GM23338 (cell line): ENCODE measurements around the gene SEPTIN11. TPM values are rescaled to one million over a fixed set of nuclear protein-coding genes. Genes with fewer than 3 reads are reported as not detected.

ENCODE experiments used
- ATAC-seq: fragments of 200-7000 bp; cut with Tn5 transposase; 3 replicates; pipeline ENCODE4 v1.9.1; 2020
- DNase-seq: peaks from one replicate; pipeline ENCODE4 v3.0.0-alpha.2; 2015; ENCODE audit warnings: low spot score
- H2AFZ ChIP-seq: fragments of 200-600 bp; sonication (generic); 2 replicates; pipeline ENCODE4 v1.8.0; 2016; ENCODE audit warnings: antibody characterized with exemption, mild to moderate bottlenecking, moderate library complexity
- H3F3A ChIP-seq: fragments of 200-600 bp; sonication (generic); replicated peaks from 2 replicates; pipeline ENCODE4 v1.8.0; 2017; ENCODE audit warnings: antibody characterized with exemption, mixed run types, low read depth
- H3K27ac ChIP-seq: fragments of 200-600 bp; sonication (generic); 2 replicates; pipeline ENCODE4 v1.6.1; 2016; ENCODE audit warnings: low read depth
- H3K27me3 ChIP-seq: fragments of 200-600 bp; sonication (generic); 2 replicates; pipeline ENCODE4 v1.8.0; 2016; ENCODE audit warnings: mild to moderate bottlenecking, mixed run types, moderate library complexity; ENCODE audit not compliant: insufficient read depth
- H3K36me3 ChIP-seq: fragments of 200-600 bp; sonication (generic); 2 replicates; pipeline ENCODE4 v1.8.0; 2016; ENCODE audit warnings: mild to moderate bottlenecking; ENCODE audit not compliant: insufficient read depth
- H3K4me1 ChIP-seq: fragments of 200-600 bp; sonication (generic); 2 replicates; pipeline ENCODE4 v1.8.0; 2016; ENCODE audit warnings: mild to moderate bottlenecking, moderate library complexity; ENCODE audit not compliant: insufficient read depth
- H3K4me2 ChIP-seq: fragments of 200-600 bp; sonication (generic); 2 replicates; pipeline ENCODE4 v1.7.1; 2017; ENCODE audit warnings: mixed run types
- H3K4me3 ChIP-seq: fragments of 200-600 bp; sonication (generic); 2 replicates; pipeline ENCODE4 v1.6.1; 2016; ENCODE audit warnings: mixed run types
- H3K79me2 ChIP-seq: fragments of 200-600 bp; sonication (generic); replicated peaks from 2 replicates; pipeline ENCODE4 v1.8.0; 2017; ENCODE audit warnings: mild to moderate bottlenecking; ENCODE audit not compliant: insufficient read depth
- H3K9me2 ChIP-seq: fragments of 200-600 bp; sonication (generic); 2 replicates; pipeline ENCODE4 v1.8.0; 2017; ENCODE audit not compliant: insufficient read depth
- H4K20me1 ChIP-seq: fragments of 200-600 bp; sonication (generic); replicated peaks from 2 replicates; pipeline ENCODE4 v1.8.0; 2017; ENCODE audit warnings: mild to moderate bottlenecking; ENCODE audit not compliant: insufficient read depth
- H3K27ac Mint-ChIP-seq: 2 replicates; pipeline ENCODE4 v1.8.0; 2020; ENCODE audit warnings: inconsistent platforms, mild to moderate bottlenecking, moderate library complexity, mixed read lengths
- H3K27me3 Mint-ChIP-seq: 3 replicates; pipeline ENCODE4 v1.8.0; 2022; ENCODE audit warnings: low read depth, mild to moderate bottlenecking, moderate library complexity, mixed read lengths, inconsistent platforms; ENCODE audit not compliant: insufficient read depth, poor library complexity
- H3K36me3 Mint-ChIP-seq: 3 replicates; pipeline ENCODE4 v1.8.0; 2021; ENCODE audit warnings: low read depth, mild to moderate bottlenecking, inconsistent platforms, moderate library complexity, mixed read lengths
- H3K4me1 Mint-ChIP-seq: 3 replicates; pipeline ENCODE4 v1.8.0; 2020; ENCODE audit warnings: mild to moderate bottlenecking, inconsistent platforms, mixed read lengths
- H3K4me3 Mint-ChIP-seq: 3 replicates; pipeline ENCODE4 v1.8.0; 2021; ENCODE audit warnings: moderate library complexity, mild to moderate bottlenecking, inconsistent platforms, mixed read lengths
- H3K9me3 Mint-ChIP-seq: 3 replicates; pipeline ENCODE4 v1.8.0; 2020; ENCODE audit warnings: moderate library complexity, mild to moderate bottlenecking, inconsistent platforms, mixed read lengths
- CTCF ChIP-seq, 2 experiments: fragments of 200-600 bp in 1 of 2; sonication (generic) in 1 of 2; conservative IDR thresholded peaks; 2 replicates each; pipeline versions ENCODE4 v1.5.1 to v1.6.1; 2016 to 2017; ENCODE audit warnings: antibody characterized with exemption in 2 of 2, low read depth in 2 of 2, mild to moderate bottlenecking in 2 of 2, moderate library complexity in 1 of 2
- EZH2 ChIP-seq: fragments of 200-600 bp; sonication (generic); IDR thresholded peaks from one replicate; pipeline ENCODE4 v1.8.0; 2017; ENCODE audit warnings: antibody characterized with exemption, mild to moderate bottlenecking, low read depth; ENCODE audit not compliant: unreplicated experiment
- JUNB ChIP-seq: IDR thresholded peaks from one replicate; pipeline ENCODE4 v1.6.1; 2016; ENCODE audit warnings: antibody characterized with exemption; ENCODE audit not compliant: unreplicated experiment
- NANOG ChIP-seq: IDR thresholded peaks from 2 replicates; pipeline ENCODE4 v1.6.1; 2016; ENCODE audit warnings: antibody characterized with exemption, borderline replicate concordance
- POLR2AphosphoS5 ChIP-seq: IDR thresholded peaks from 2 replicates; pipeline ENCODE4 v1.6.1; 2016; ENCODE audit warnings: antibody characterized with exemption, low read depth
- ZNF331 ChIP-seq: fragments of 250-450 bp; sonication (Bioruptor Pico); IDR thresholded peaks from 2 replicates; pipeline ENCODE4 v1.5.0; 2020; ENCODE audit warnings: low read depth, mild to moderate bottlenecking, moderate library complexity
- ZNF462 ChIP-seq: fragments of 250-450 bp; sonication (Bioruptor Pico); IDR thresholded peaks from 2 replicates; pipeline ENCODE4 v1.5.0; 2020; ENCODE audit warnings: mild to moderate bottlenecking, moderate library complexity
- polyA plus RNA-seq: library from polyadenylated mRNA; unstranded; fragments of >200 nt; fragmentation: Nextera tagmentation; extraction: Ambion mirVana; gene quantifications from 2 replicates; pipeline ENCODE4 v1.2.1, GENCODE V29; 2016
- total RNA-seq: library from RNA; depleted of rRNA; stranded (reverse); fragments of >200 nt; shearing (Covaris generic); gene quantifications from 2 replicates; pipeline ENCODE4 v1.2.3, GENCODE V29; 2014

Gene SEPTIN11
- total and polyA plus RNA-seq, 2 experiments from 2014 or later: 80.0 to 81.6 TPM

DNA sequence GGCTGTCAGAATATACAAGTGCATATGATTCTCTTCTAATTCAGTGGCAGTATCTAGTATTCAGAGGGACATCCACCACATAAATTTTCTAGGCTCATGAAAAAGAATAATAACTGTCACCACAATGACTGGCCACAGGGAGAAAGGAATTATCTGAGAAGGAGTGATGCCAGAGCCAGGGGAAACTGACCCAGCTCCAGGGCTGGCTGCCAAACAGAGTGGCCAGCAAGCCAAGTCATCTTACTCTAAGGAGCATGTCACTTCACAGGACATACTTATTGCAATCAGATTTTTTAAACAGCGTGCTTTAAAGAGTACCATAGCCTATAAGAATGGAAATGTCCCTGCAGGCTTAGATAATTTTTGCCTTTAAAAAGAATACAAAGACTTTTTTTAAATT, 5.8 kb upstream of the SEPTIN11 start (continued):
- TF ChIP-seq CTCF (conservative IDR thresholded peaks at IDR 0.05; ENCODE audit: low read depth in 2 of 2): no peak

DNA sequence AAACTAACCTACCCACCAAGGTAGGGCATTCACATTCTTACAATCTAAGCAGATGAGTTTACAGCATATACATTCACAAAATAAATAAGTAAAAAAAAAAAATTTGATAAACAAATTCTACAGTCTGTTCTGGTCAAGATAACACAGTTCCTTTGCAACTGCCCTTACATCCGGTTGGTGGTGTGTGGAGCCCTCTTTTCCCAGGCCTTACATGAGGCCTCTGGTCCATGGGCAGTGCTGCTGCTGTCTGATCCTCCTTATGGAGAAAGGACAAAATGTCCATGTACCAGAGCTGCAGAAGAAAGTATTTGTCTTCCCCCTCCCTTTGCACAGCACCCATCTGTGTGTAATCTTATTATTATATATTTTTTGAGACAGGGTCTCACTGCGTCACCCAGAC, 2.2 kb upstream of the SEPTIN11 start:
- peaks cover 19% of the 10 kb centered on the region for H3K4me1 Mint-ChIP-seq
- TF ChIP-seq ZNF331 (CRISPR knock-in tag) (no peak), CTCF (conservative IDR thresholded peaks at IDR 0.05; ENCODE audit: low read depth in 2 of 2) (peak in 1 of 2 experiments; percentile 20; a peak in 2 of 4 replicates)
- peak overlapping the region; percentile 81; the same call in 1 of the 3 replicates for H3K4me3 Mint-ChIP-seq
- no peak for DNase-seq
- Histone ChIP-seq H3K4me1 (peaks cover 22% of the 10 kb centered on the region), H3K4me3 (no peak overlapping the region; the same call in 1 of the 2 replicates), H3K27me3 (peaks cover 32% of the 10 kb centered on the region), H3K4me2 (peak overlapping the region; percentile 88; the same call in 1 of the 2 replicates), H3K9me2 (no peaks in the 10 kb centered on the region), H3K36me3 (no peaks in the 10 kb centered on the region), H4K20me1 (peaks cover 9% of the 10 kb centered on the region; the same call in 1 of the 2 replicates), H3F3A (no peaks in the 10 kb centered on the region), H3K79me2 (peaks cover 30% of the 10 kb centered on the region), H2AFZ (no peak overlapping the region), H3K27ac (no peak overlapping the region)
- no peak for ATAC-seq
- H3K27ac Mint-ChIP-seq: no peak overlapping the region
- H3K9me3 Mint-ChIP-seq: no peaks in the 10 kb centered on the region
- H3K27me3 Mint-ChIP-seq: peaks cover 28% of the 10 kb centered on the region
- peaks cover 9% of the 10 kb centered on the region; the same call in 1 of the 3 replicates for H3K36me3 Mint-ChIP-seq

GRCh38 chr4:76948443-76949275, 893 bp upstream of the SEPTIN11 start:
- H3K36me3 Mint-ChIP-seq: peaks cover 4% of the 10 kb centered on the region; the same call in 1 of the 3 replicates
- Histone ChIP-seq H3K27me3 (peaks cover 32% of the 10 kb centered on the region), H4K20me1 (peaks cover 14% of the 10 kb centered on the region; the same call in 1 of the 2 replicates), H3K4me1 (peaks cover 28% of the 10 kb centered on the region), H2AFZ (peak overlapping the region; percentile 96), H3F3A (no peaks in the 10 kb centered on the region), H3K36me3 (no peaks in the 10 kb centered on the region), H3K4me2 (peak overlapping the region; percentile 88), H3K79me2 (peaks cover 43% of the 10 kb centered on the region), H3K4me3 (peak overlapping the region; percentile 96), H3K27ac (no peak overlapping the region), H3K9me2 (no peaks in the 10 kb centered on the region)
- no peak overlapping the region for H3K27ac Mint-ChIP-seq
- DNase-seq (peak; percentile 82), ATAC-seq (peak; percentile 50)
- H3K9me3 Mint-ChIP-seq: no peaks in the 10 kb centered on the region
- peak overlapping the region; percentile 81 for H3K4me3 Mint-ChIP-seq
- peaks cover 31% of the 10 kb centered on the region for H3K4me1 Mint-ChIP-seq
- peaks cover 28% of the 10 kb centered on the region for H3K27me3 Mint-ChIP-seq
- TF ChIP-seq ZNF462 (CRISPR knock-in tag) (no peak), JUNB (no peak), POLR2AphosphoS5 (no peak; the same call in 1 of the 2 replicates), EZH2 (peak; percentile 22), NANOG (no peak)
